B cell (primary cell): Measurements from ENCODE around the gene MLKL. TPM values are rescaled to one million over a fixed set of nuclear protein-coding genes. Genes with fewer than 3 reads are reported as not detected.

ENCODE experiments used
- ATAC-seq: fragments of 200-7000 bp; cut with Tn5 transposase; one replicate; pipeline ENCODE4 v1.10.0; 2021; ENCODE audit warnings: low read depth, mild to moderate bottlenecking, moderate number of reproducible peaks, moderate library complexity
- CTCF ChIA-PET: fragments of 350-600 bp; sonication (Branson Sonifier 250); formaldehyde crosslinking; loops from one replicate; lab custom pipeline; 2021; ENCODE audit warnings: antibody characterized with exemption, inconsistent platforms; lab: Charles Lee
- POLR2A ChIA-PET: fragments of 350-600 bp; sonication (Branson Sonifier 250); formaldehyde crosslinking; loops from one replicate; lab custom pipeline; 2021; ENCODE audit warnings: antibody characterized with exemption; lab: Charles Lee
- DNase-seq: peaks from one replicate; pipeline ENCODE4 v3.0.0; 2013
- H2AFZ ChIP-seq: 2 replicates; pipeline ENCODE4 v1.6.1; 2012; ENCODE audit warnings: mild to moderate bottlenecking, low read depth, low read length; ENCODE audit not compliant: insufficient read depth, poor library complexity, severe bottlenecking
- H3K27ac ChIP-seq, 2 donors: 1 replicate in 1 of 2; 2 replicates in 1 of 2; pipeline ENCODE4 v1.5.1; 2012 to 2013; ENCODE audit warnings: low read length in 2 of 2, mild to moderate bottlenecking in 2 of 2, moderate library complexity in 1 of 2
- H3K27me3 ChIP-seq, 4 experiments: fragments of 200-600 bp in 1 of 4; sonication (generic) in 1 of 4; replicated peaks in 1 of 4; 1 replicate in 2 of 4; 2 replicates in 2 of 4; pipeline versions ENCODE4 v1.6.1 to v1.7.0; 2013 to 2016; ENCODE audit warnings: low read length in 3 of 4, mild to moderate bottlenecking in 2 of 4, mixed read lengths in 1 of 4, moderate library complexity in 1 of 4; ENCODE audit not compliant: insufficient read depth in 4 of 4, control insufficient read depth in 3 of 4; ENCODE audit errors: control extremely low read depth in 1 of 4
- H3K36me3 ChIP-seq, 2 experiments: replicated peaks in 1 of 2; 1 replicate in 1 of 2; 2 replicates in 1 of 2; pipeline versions ENCODE4 v1.6.1 to v1.7.1; 2013; ENCODE audit warnings: low read length in 1 of 2; ENCODE audit not compliant: insufficient read depth in 2 of 2, control insufficient read depth in 1 of 2; ENCODE audit errors: control extremely low read depth in 1 of 2, extremely low read depth in 1 of 2
- H3K4me1 ChIP-seq, 2 donors: fragments of 200-600 bp in 1 of 2; sonication (generic) in 1 of 2; 1 replicate in 1 of 2; 2 replicates in 1 of 2; pipeline versions ENCODE4 v1.5.1 to v1.6.1; 2013 to 2017; ENCODE audit warnings: low read length in 2 of 2; ENCODE audit not compliant: control insufficient read depth in 2 of 2, insufficient read depth in 2 of 2
- H3K4me2 ChIP-seq: replicated peaks from 2 replicates; pipeline ENCODE3; 2012; ENCODE audit warnings: mild to moderate bottlenecking, low read depth, low read length; ENCODE audit not compliant: poor library complexity, severe bottlenecking
- H3K4me3 ChIP-seq, 5 experiments: fragments of 200-600 bp in 1 of 5; sonication (generic) in 1 of 5; 1 replicate in 3 of 5; 2 replicates in 2 of 5; pipeline versions ENCODE4 v1.5.1 to v1.7.0; 2011 to 2016; ENCODE audit warnings: low read length in 4 of 5, mild to moderate bottlenecking in 4 of 5, low read depth in 2 of 5, control low read depth in 1 of 5, moderate library complexity in 1 of 5; ENCODE audit not compliant: insufficient read depth in 1 of 5; ENCODE audit errors: control extremely low read depth in 1 of 5, extremely low read depth in 1 of 5
- H3K79me2 ChIP-seq: fragments of 200-600 bp; sonication (generic); one replicate; pipeline ENCODE4 v1.6.0; 2016; ENCODE audit warnings: low read length; ENCODE audit not compliant: control insufficient read depth, insufficient read depth
- H3K9ac ChIP-seq: fragments of 200-600 bp; sonication (generic); 2 replicates; pipeline ENCODE4 v1.6.1; 2017; ENCODE audit warnings: mild to moderate bottlenecking, low read length, moderate library complexity
- H3K9me3 ChIP-seq, 3 donors: one replicate each; pipeline versions ENCODE4 v1.6.1 to v1.7.1; 2013; ENCODE audit warnings: low read length in 2 of 3; ENCODE audit not compliant: control insufficient read depth in 2 of 3, insufficient read depth in 1 of 3; ENCODE audit errors: control extremely low read depth in 1 of 3
- H4K20me1 ChIP-seq: 2 replicates; pipeline ENCODE4 v1.6.0; 2012; ENCODE audit warnings: mild to moderate bottlenecking, low read length; ENCODE audit not compliant: insufficient read depth, control insufficient read depth, poor library complexity, severe bottlenecking
- H3K27ac Mint-ChIP-seq: one replicate; pipeline ENCODE4 v1.8.0; 2021; ENCODE audit warnings: mixed read lengths
- H3K27me3 Mint-ChIP-seq: one replicate; pipeline ENCODE4 v1.8.0; 2021; ENCODE audit warnings: mixed read lengths
- H3K4me1 Mint-ChIP-seq: one replicate; pipeline ENCODE4 v1.8.0; 2021; ENCODE audit warnings: mixed read lengths
- H3K4me3 Mint-ChIP-seq: one replicate; pipeline ENCODE4 v1.8.0; 2021; ENCODE audit warnings: mixed read lengths
- H3K9me3 Mint-ChIP-seq: one replicate; pipeline ENCODE4 v1.8.0; 2022; ENCODE audit warnings: mixed read lengths; ENCODE audit not compliant: insufficient read depth
- EZH2 ChIP-seq: IDR thresholded peaks from 2 replicates; pipeline ENCODE4 v1.6.1; 2012; ENCODE audit warnings: borderline replicate concordance, low read depth, mild to moderate bottlenecking, moderate library complexity, low read length; ENCODE audit not compliant: insufficient read depth, poor library complexity, severe bottlenecking
- WGBS: methylation state at CpG from one replicate; pipeline ENCODE4 v1.1.5; 2013; ENCODE audit warnings: missing lambda C conversion rate; ENCODE audit not compliant: insufficient coverage; 5-methylcytosine and 5-hydroxymethylcytosine counted together
- intact Hi-C: fragments of 100-400 bp; cut with micrococcal nuclease; formaldehyde crosslinking; loops from one replicate; pipeline ENCODE4 v1.10.0; 2022
- polyA plus RNA-seq: library from polyadenylated mRNA; depleted of rRNA; stranded (reverse); fragments of >200 nt; gene quantifications from 2 replicates; pipeline ENCODE4 v1.2.3, GENCODE V29; 2012
- total RNA-seq, 2 donors: library from RNA; stranded (reverse); fragments of 120-200 nt in 1 of 2; gene quantifications; 1 replicate in 1 of 2; 2 replicates in 1 of 2; pipeline versions ENCODE4 v1.2.3 to v1.2.4, GENCODE V29; 2013 to 2022
- TF ChIP-seq, protein P1 (sequence below): fragments of 200-600 bp; IDR thresholded peaks from one replicate; pipeline ENCODE4 v1.8.0; 2022; ENCODE audit warnings: antibody characterized with exemption, mild to moderate bottlenecking

The MLKL gene
- total and polyA plus RNA-seq, 2 donors (not counting 1 experiment from before 2014, with no cell fraction given), result 13.4 to 19.7 TPM

GRCh38 chr16:74711938-74712337, 11.3 kb upstream of the MLKL start:
- Histone ChIP-seq H3K4me1 (no peaks in the 10 kb centered on the region), H3K4me3 (no peak overlapping the region), H3K79me2 (no peaks in the 10 kb centered on the region), H2AFZ (no peak overlapping the region), H3K36me3 (no peaks in the 10 kb centered on the region), H3K9ac (no peak overlapping the region), H3K9me3 (peaks cover 0 to 5% (median 0%) of the 10 kb centered on the region in 3 donors), H3K27ac (no peak overlapping the region), H3K4me2 (no peak overlapping the region), H3K27me3 (no peaks in the 10 kb centered on the region), H4K20me1 (no peaks in the 10 kb centered on the region)
- intact Hi-C loops, result no loop called here
- ATAC-seq, result no peak
- H3K27ac Mint-ChIP-seq, result no peak overlapping the region
- no peak for DNase-seq
- ChIA-PET CTCF (interaction anchor here (1.1 to 6.1 kb wide), 4 partner anchors 9 to 171 kb away, joined by 3 to 108 read pairs (median 6); no protein-coding TSS in a partner anchor), POLR2A (no interaction called here)
- WGBS, result 98% methylated on average over 11 of the region's 12 CpGs
- peaks cover 1% of the 10 kb centered on the region for H3K4me1 Mint-ChIP-seq
- no peak for TF ChIP-seq EZH2
- TF ChIP-seq, protein P1, sequence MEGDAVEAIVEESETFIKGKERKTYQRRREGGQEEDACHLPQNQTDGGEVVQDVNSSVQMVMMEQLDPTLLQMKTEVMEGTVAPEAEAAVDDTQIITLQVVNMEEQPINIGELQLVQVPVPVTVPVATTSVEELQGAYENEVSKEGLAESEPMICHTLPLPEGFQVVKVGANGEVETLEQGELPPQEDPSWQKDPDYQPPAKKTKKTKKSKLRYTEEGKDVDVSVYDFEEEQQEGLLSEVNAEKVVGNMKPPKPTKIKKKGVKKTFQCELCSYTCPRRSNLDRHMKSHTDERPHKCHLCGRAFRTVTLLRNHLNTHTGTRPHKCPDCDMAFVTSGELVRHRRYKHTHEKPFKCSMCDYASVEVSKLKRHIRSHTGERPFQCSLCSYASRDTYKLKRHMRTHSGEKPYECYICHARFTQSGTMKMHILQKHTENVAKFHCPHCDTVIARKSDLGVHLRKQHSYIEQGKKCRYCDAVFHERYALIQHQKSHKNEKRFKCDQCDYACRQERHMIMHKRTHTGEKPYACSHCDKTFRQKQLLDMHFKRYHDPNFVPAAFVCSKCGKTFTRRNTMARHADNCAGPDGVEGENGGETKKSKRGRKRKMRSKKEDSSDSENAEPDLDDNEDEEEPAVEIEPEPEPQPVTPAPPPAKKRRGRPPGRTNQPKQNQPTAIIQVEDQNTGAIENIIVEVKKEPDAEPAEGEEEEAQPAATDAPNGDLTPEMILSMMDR, result no peak
- H3K9me3 Mint-ChIP-seq, result no peaks in the 10 kb centered on the region
- H3K4me3 Mint-ChIP-seq, result no peak overlapping the region
- no peaks in the 10 kb centered on the region for H3K27me3 Mint-ChIP-seq

GRCh38 chr16:74710401-74710800, 9.7 kb upstream of the MLKL start:
- Histone ChIP-seq H3K36me3 (no peaks in the 10 kb centered on the region), H3K4me2 (no peak overlapping the region), H3K9ac (no peak overlapping the region), H3K4me3 (no peak overlapping the region), H3K27ac (no peak overlapping the region), H2AFZ (no peak overlapping the region), H3K79me2 (no peaks in the 10 kb centered on the region), H3K4me1 (no peaks in the 10 kb centered on the region), H3K9me3 (peaks cover 0 to 5% (median 0%) of the 10 kb centered on the region in 3 donors), H4K20me1 (no peaks in the 10 kb centered on the region), H3K27me3 (no peaks in the 10 kb centered on the region)
- ChIA-PET CTCF (interaction anchor here (0.8 to 6.1 kb wide), 7 partner anchors 10 to 400 kb away, joined by 4 to 108 read pairs (median 5); partner anchors contain the start of gene MLKL), POLR2A (interaction anchor here (1.0 kb wide), 1 partner anchor 15 kb away, joined by 3 read pairs; no protein-coding TSS in a partner anchor)
- WGBS, result 96% methylated on average over 5 of the region's 8 CpGs
- TF ChIP-seq EZH2, result no peak
- TF ChIP-seq, protein P1, result no peak
- no peaks in the 10 kb centered on the region for H3K27me3 Mint-ChIP-seq
- intact Hi-C loops, result no loop called here
- no peak for DNase-seq
- peaks cover 1% of the 10 kb centered on the region for H3K4me1 Mint-ChIP-seq
- no peak overlapping the region for H3K4me3 Mint-ChIP-seq
- H3K9me3 Mint-ChIP-seq, result no peaks in the 10 kb centered on the region
- no peak for ATAC-seq
- H3K27ac Mint-ChIP-seq, result no peak overlapping the region
